ENCODE measurements around the gene DLGAP1.

- TF ChIP-seq, protein P1, sequence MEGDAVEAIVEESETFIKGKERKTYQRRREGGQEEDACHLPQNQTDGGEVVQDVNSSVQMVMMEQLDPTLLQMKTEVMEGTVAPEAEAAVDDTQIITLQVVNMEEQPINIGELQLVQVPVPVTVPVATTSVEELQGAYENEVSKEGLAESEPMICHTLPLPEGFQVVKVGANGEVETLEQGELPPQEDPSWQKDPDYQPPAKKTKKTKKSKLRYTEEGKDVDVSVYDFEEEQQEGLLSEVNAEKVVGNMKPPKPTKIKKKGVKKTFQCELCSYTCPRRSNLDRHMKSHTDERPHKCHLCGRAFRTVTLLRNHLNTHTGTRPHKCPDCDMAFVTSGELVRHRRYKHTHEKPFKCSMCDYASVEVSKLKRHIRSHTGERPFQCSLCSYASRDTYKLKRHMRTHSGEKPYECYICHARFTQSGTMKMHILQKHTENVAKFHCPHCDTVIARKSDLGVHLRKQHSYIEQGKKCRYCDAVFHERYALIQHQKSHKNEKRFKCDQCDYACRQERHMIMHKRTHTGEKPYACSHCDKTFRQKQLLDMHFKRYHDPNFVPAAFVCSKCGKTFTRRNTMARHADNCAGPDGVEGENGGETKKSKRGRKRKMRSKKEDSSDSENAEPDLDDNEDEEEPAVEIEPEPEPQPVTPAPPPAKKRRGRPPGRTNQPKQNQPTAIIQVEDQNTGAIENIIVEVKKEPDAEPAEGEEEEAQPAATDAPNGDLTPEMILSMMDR (IDR thresholded peaks at IDR 0.05) = peak; percentile 26
- TF ChIP-seq RFX5 (IDR thresholded peaks at IDR 0.05; ENCODE audit: low read length) = peak; percentile 51; the same call in 1 of the 2 replicates
- TF ChIP-seq, protein P2, sequence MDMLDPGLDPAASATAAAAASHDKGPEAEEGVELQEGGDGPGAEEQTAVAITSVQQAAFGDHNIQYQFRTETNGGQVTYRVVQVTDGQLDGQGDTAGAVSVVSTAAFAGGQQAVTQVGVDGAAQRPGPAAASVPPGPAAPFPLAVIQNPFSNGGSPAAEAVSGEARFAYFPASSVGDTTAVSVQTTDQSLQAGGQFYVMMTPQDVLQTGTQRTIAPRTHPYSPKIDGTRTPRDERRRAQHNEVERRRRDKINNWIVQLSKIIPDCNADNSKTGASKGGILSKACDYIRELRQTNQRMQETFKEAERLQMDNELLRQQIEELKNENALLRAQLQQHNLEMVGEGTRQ (IDR thresholded peaks at IDR 0.05; ENCODE audit: borderline replicate concordance, low read depth, low read length) = no peak
- TF ChIP-seq SMC3 (IDR thresholded peaks at IDR 0.05; ENCODE audit: low read depth, low read length) = peak; percentile 18; the same call in 1 of the 2 replicates
Observed at GRCh38 chr18:3447895-3448837, 1006.9 kb downstream of the DLGAP1 start.
